Measurements from ENCODE around the gene ATP6V1G2. TPM values are rescaled to one million over a fixed set of nuclear protein-coding genes. Genes with fewer than 3 reads are reported as not detected.

ATP6V1G2 gene
- total RNA-seq, 2 donors from 2014 or later, result 1.7 to 2.1 TPM

DNA sequence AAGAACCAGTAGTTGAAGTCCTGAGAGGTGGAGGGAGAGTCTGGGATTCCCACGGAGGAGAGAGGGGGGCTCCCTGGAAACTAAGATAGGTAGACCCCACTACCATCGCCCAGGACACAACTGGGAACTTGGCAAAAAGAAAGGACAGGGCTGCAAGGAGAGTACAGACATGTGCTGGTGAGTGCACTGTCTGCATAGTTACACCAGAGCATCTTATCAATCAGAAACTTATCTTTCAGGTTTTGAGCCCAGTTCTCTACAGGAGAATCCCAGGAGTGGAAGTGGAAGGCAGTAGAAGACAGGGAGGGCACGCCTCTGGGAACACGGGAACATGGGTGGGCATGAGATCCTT, 13.2 kb upstream of the ATP6V1G2 start:
- 76 to 89% methylated on average over 2 to 4 of the region's 4 CpGs for WGBS, 2 experiments (ENCODE audit: insufficient coverage in 1 of 2, insufficient read length in 1 of 2)
- H3K27me3 Mint-ChIP-seq (ENCODE audit: insufficient read depth), result no peaks in the 10 kb centered on the region

DNA sequence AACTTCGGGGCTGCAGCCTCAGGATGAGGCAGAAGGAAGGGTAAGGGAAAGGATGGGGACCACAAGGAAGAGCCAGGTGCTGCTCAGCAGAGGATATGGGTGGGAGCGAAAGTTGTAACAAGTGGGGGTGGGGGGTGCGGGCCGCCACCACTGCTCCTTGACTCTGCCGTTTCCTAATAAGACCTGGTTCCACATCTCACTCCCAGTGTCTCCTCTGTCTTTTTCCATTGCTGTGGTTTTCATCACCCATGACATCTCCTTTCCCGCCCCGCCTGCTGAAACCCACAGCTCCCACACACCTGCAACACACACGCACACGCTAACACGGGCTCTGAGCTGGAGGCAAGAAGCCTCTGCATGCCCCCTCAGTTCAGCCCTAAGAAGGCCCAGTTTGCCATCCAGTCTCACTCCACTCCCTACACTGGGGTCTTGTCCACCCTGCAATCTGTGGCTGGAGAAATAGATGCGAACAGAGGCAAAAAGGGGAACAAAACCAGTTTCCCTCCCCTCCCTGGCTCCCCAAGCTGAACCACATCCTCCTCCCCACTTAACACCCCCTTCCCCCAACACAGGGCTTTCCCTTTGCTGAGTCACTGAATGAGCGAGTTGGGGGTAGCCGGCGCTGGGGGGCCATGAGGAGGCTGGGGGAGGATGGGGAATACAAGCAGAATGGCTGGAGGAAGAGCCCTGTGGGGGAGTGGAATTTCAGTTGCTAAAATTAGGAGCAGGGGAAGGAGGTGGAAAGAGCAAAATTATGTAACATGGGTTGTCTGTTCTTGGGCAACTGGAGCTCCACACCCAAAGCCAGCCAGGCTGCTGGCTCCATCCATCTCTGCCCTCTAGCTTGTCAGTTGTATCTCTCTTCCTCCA, 12.5 kb upstream of the ATP6V1G2 start:
- no peak for DNase-seq
- Mint-ChIP-seq H3K27me3 (ENCODE audit: insufficient read depth) (no peaks in the 10 kb centered on the region), H3K36me3 (ENCODE audit: low read depth) (peaks cover 18% of the 10 kb centered on the region), H3K27ac (no peak overlapping the region), H3K4me1 (no peaks in the 10 kb centered on the region), H3K9me3 (no peaks in the 10 kb centered on the region), H3K4me3 (no peak overlapping the region)
- Histone ChIP-seq H3K9me3 (ENCODE audit: control insufficient read depth, low read length) (no peaks in the 10 kb centered on the region), H3K27ac (ENCODE audit: low read depth, low read length) (no peak overlapping the region), H3K36me3 (ENCODE audit: control insufficient read depth, insufficient read depth, low read length) (peaks cover 28% of the 10 kb centered on the region), H3K4me3 (ENCODE audit: low read length) (no peak overlapping the region), H3K27me3 (ENCODE audit: control insufficient read depth, insufficient read depth, low read length, poor library complexity, severe bottlenecking) (no peaks in the 10 kb centered on the region), H3K9ac (ENCODE audit: extremely low read depth, low read length, poor library complexity, severe bottlenecking) (no peak overlapping the region), H3K4me1 (ENCODE audit: control insufficient read depth, insufficient read depth, low read length) (no peaks in the 10 kb centered on the region)
- TF ChIP-seq, protein P1, sequence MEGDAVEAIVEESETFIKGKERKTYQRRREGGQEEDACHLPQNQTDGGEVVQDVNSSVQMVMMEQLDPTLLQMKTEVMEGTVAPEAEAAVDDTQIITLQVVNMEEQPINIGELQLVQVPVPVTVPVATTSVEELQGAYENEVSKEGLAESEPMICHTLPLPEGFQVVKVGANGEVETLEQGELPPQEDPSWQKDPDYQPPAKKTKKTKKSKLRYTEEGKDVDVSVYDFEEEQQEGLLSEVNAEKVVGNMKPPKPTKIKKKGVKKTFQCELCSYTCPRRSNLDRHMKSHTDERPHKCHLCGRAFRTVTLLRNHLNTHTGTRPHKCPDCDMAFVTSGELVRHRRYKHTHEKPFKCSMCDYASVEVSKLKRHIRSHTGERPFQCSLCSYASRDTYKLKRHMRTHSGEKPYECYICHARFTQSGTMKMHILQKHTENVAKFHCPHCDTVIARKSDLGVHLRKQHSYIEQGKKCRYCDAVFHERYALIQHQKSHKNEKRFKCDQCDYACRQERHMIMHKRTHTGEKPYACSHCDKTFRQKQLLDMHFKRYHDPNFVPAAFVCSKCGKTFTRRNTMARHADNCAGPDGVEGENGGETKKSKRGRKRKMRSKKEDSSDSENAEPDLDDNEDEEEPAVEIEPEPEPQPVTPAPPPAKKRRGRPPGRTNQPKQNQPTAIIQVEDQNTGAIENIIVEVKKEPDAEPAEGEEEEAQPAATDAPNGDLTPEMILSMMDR (conservative IDR thresholded peaks at IDR 0.05), result no peak
- WGBS, 2 experiments (ENCODE audit: insufficient coverage in 1 of 2, insufficient read length in 1 of 2), result 84 to 94% methylated on average over 2 to 14 of the region's 14 CpGs

More for the DNA sequence above, 13.2 kb upstream of the ATP6V1G2 start:
- Mint-ChIP-seq H3K4me1 (no peaks in the 10 kb centered on the region), H3K9me3 (no peaks in the 10 kb centered on the region), H3K27ac (no peak overlapping the region), H3K36me3 (ENCODE audit: low read depth) (peaks cover 16% of the 10 kb centered on the region), H3K4me3 (no peak overlapping the region)
- no peaks in the 10 kb centered on the region for H3K9me3 ChIP-seq (ENCODE audit: control insufficient read depth, low read length)
- DNase-seq, result no peak
- no peaks in the 10 kb centered on the region for H3K27me3 ChIP-seq (ENCODE audit: control insufficient read depth, insufficient read depth, low read length, poor library complexity, severe bottlenecking)
- peaks cover 22% of the 10 kb centered on the region for H3K36me3 ChIP-seq (ENCODE audit: control insufficient read depth, insufficient read depth, low read length)
- no peaks in the 10 kb centered on the region for H3K4me1 ChIP-seq (ENCODE audit: control insufficient read depth, insufficient read depth, low read length)
- no peak overlapping the region for H3K4me3 ChIP-seq (ENCODE audit: low read length)
- TF ChIP-seq, protein P1 (conservative IDR thresholded peaks at IDR 0.05), result no peak
- no peak overlapping the region for H3K9ac ChIP-seq (ENCODE audit: extremely low read depth, low read length, poor library complexity, severe bottlenecking)
- H3K27ac ChIP-seq (ENCODE audit: low read depth, low read length), result no peak overlapping the region

DNA sequence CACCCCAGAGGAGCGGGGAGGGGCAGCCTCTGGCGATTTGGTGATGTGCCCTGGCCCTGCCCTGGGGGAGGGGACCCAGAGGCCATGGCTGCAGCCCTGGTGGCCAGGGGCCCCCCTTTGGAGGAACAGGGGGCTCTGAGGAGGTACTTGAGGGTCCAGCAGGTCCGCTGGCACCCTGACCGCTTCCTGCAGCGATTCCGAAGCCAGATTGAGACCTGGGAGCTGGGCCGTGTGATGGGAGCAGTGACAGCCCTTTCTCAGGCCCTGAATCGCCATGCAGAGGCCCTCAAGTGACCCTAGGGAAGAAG, 11.9 kb upstream of the ATP6V1G2 start:
- TF ChIP-seq, protein P1 (conservative IDR thresholded peaks at IDR 0.05), result no peak
- H3K4me3 Mint-ChIP-seq, result no peak overlapping the region
- H3K9ac ChIP-seq (ENCODE audit: extremely low read depth, low read length, poor library complexity, severe bottlenecking), result no peak overlapping the region
- no peak overlapping the region for H3K27ac ChIP-seq (ENCODE audit: low read depth, low read length)
- no peaks in the 10 kb centered on the region for H3K27me3 Mint-ChIP-seq (ENCODE audit: insufficient read depth)
- H3K4me1 Mint-ChIP-seq, result no peaks in the 10 kb centered on the region
- no peak overlapping the region for H3K4me3 ChIP-seq (ENCODE audit: low read length)
- H3K9me3 ChIP-seq (ENCODE audit: control insufficient read depth, low read length), result no peaks in the 10 kb centered on the region
- H3K36me3 ChIP-seq (ENCODE audit: control insufficient read depth, insufficient read depth, low read length), result peaks cover 29% of the 10 kb centered on the region
- 92 to 100% methylated on average over 5 to 8 of the region's 8 CpGs for WGBS, 2 experiments (ENCODE audit: insufficient coverage in 1 of 2, insufficient read length in 1 of 2)
- no peak overlapping the region for H3K27ac Mint-ChIP-seq
- peaks cover 19% of the 10 kb centered on the region for H3K36me3 Mint-ChIP-seq (ENCODE audit: low read depth)
- no peaks in the 10 kb centered on the region for H3K4me1 ChIP-seq (ENCODE audit: control insufficient read depth, insufficient read depth, low read length)
- DNase-seq, result no peak
- H3K9me3 Mint-ChIP-seq, result no peaks in the 10 kb centered on the region
- no peaks in the 10 kb centered on the region for H3K27me3 ChIP-seq (ENCODE audit: control insufficient read depth, insufficient read depth, low read length, poor library complexity, severe bottlenecking)

Measured in endodermal cell (in vitro differentiated cells).